Measurements from ENCODE around the gene PBX3. TPM values are rescaled to one million over a fixed set of nuclear protein-coding genes. Genes with fewer than 3 reads are reported as not detected.

PBX3 gene
- total RNA-seq, 1 experiment from 2014 or later: 46.0 TPM

DNA sequence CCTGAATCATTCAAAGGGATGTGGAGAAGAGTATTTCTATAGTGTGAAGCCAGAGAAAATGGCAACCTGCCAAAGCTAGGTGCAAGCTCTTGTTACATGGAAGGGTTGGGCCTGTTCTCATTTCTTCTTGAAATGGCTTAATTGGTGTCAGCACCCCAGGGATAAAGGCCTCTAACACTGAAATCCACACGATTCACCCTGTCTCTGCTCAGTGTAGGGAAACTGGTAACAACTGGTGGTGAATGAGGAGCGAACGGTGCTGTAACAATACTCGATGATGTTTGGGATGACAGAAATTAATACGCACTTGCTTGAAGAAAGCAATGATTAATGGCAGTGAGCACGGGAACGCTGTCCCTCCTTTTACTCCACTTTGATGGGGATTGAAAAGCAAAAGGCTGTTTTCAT is 16.2 kb downstream of the PBX3 start:
- H3T11ph ChIP-seq (ENCODE audit: low read length): no peak overlapping the region
- Mint-ChIP-seq H3K27ac (peak overlapping the region; percentile 74 to 85 (median 84); a peak in 6 of 7 replicates), H3K27me3 (ENCODE audit: low read depth) (no peaks in the 10 kb centered on the region), H3K4me1 (peaks cover 61 to 71% of the 10 kb centered on the region in 2 experiments), H3K36me3 (ENCODE audit: insufficient read depth in 1 of 3, low read depth in 3 of 3) (no peaks in the 10 kb centered on the region), H3K4me3 (peak overlapping the region in 1 of 2 experiments; percentile 30; a peak in 2 of 5 replicates), H3K9me3 (no peaks in the 10 kb centered on the region)
- WGBS (ENCODE audit: extremely low coverage, insufficient read length, low lambda C conversion rate): no CpG with 5 or more reads among the region's 7 CpGs
- H3K27me3 ChIP-seq (ENCODE audit: insufficient read depth, low read length): no peaks in the 10 kb centered on the region
- H3K4me1 ChIP-seq (ENCODE audit: insufficient read depth, low read length): peaks cover 7% of the 10 kb centered on the region; the same call in 1 of the 2 replicates
- H3K4me2 ChIP-seq (ENCODE audit: insufficient read depth, insufficient read length, low read length): no peak overlapping the region
- no peak overlapping the region for H3K14ac ChIP-seq (ENCODE audit: insufficient read depth, low read length)
- H3K23ac ChIP-seq (ENCODE audit: insufficient read length, low read depth, low read length): no peak overlapping the region
- no peak for DNase-seq
- H4K5ac ChIP-seq (ENCODE audit: insufficient read length, low read depth, low read length): no peak overlapping the region
- no peaks in the 10 kb centered on the region for H3K9me3 ChIP-seq (ENCODE audit: control insufficient read depth, low read depth, low read length)
- H2BK12ac ChIP-seq (ENCODE audit: insufficient read length, low read depth, low read length): no peak overlapping the region
- TF ChIP-seq, protein P1, sequence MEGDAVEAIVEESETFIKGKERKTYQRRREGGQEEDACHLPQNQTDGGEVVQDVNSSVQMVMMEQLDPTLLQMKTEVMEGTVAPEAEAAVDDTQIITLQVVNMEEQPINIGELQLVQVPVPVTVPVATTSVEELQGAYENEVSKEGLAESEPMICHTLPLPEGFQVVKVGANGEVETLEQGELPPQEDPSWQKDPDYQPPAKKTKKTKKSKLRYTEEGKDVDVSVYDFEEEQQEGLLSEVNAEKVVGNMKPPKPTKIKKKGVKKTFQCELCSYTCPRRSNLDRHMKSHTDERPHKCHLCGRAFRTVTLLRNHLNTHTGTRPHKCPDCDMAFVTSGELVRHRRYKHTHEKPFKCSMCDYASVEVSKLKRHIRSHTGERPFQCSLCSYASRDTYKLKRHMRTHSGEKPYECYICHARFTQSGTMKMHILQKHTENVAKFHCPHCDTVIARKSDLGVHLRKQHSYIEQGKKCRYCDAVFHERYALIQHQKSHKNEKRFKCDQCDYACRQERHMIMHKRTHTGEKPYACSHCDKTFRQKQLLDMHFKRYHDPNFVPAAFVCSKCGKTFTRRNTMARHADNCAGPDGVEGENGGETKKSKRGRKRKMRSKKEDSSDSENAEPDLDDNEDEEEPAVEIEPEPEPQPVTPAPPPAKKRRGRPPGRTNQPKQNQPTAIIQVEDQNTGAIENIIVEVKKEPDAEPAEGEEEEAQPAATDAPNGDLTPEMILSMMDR (conservative IDR thresholded peaks at IDR 0.05): no peak
- no peak overlapping the region for H2AFZ ChIP-seq (ENCODE audit: low read length)
- no peaks in the 10 kb centered on the region for H3K79me1 ChIP-seq (ENCODE audit: insufficient read depth, low read depth, low read length, poor library complexity, severe bottlenecking)
- H2BK120ac ChIP-seq (ENCODE audit: low read depth, low read length, poor library complexity, severe bottlenecking): no peak overlapping the region
- no peak overlapping the region for H3K4ac ChIP-seq (ENCODE audit: low read depth, low read length)
- peaks cover 2% of the 10 kb centered on the region for H3K23me2 ChIP-seq (ENCODE audit: insufficient read length, low read depth, low read length, poor library complexity, severe bottlenecking)
- no peak overlapping the region for H4K91ac ChIP-seq (ENCODE audit: insufficient read length, low read depth, low read length)
- H2AK5ac ChIP-seq (ENCODE audit: insufficient read length, low read length): no peak overlapping the region
- H3K79me2 ChIP-seq (ENCODE audit: insufficient read depth, low read length): peaks cover 2% of the 10 kb centered on the region; the same call in 1 of the 2 replicates
- H2BK5ac ChIP-seq (ENCODE audit: insufficient read length, low read length): no peak overlapping the region
- H3K18ac ChIP-seq (ENCODE audit: insufficient read length, low read depth, low read length): peak overlapping the region; percentile 24
- H2BK20ac ChIP-seq (ENCODE audit: low read depth, low read length, poor library complexity, severe bottlenecking): no peak overlapping the region
- no peak overlapping the region for H3K27ac ChIP-seq (ENCODE audit: insufficient read length, low read depth, low read length)
- no peak overlapping the region for H2BK15ac ChIP-seq (ENCODE audit: low read depth, low read length)
- H4K8ac ChIP-seq (replicated peaks; ENCODE audit: insufficient read length, low read depth, low read length): no peak overlapping the region
- H3K9ac ChIP-seq (ENCODE audit: extremely low read depth, insufficient read length, low read length): no peak overlapping the region
- no peaks in the 10 kb centered on the region for H4K20me1 ChIP-seq (ENCODE audit: control insufficient read depth, insufficient read depth, insufficient read length)
- H3K56ac ChIP-seq (ENCODE audit: insufficient read length, low read depth, low read length): no peak overlapping the region
